GM12872 (cell line): ENCODE measurements around the gene FCER1A.

ENCODE experiments used
- CTCF ChIP-seq: IDR thresholded peaks from 3 replicates; pipeline ENCODE4 v1.5.1; 2011; ENCODE audit warnings: low read depth, mild to moderate bottlenecking, low read length, moderate library complexity; ENCODE audit not compliant: insufficient read depth

Gene FCER1A

GRCh38 chr1:159302095-159302494 is at the start of gene FCER1A:
Gene FCER1A (plus strand): TSS chr1:159302336. CDS start chr1:159302365, 29 bp downstream.
- no peak for TF ChIP-seq CTCF

GRCh38 chr1:159261311-159261710 is 40.8 kb upstream of the FCER1A start:
- no peak for TF ChIP-seq CTCF

GRCh38 chr1:159261721-159262494 is 40.2 kb upstream of the FCER1A start:
- TF ChIP-seq CTCF: no peak

- no peak for TF ChIP-seq CTCF
Observed at GRCh38 chr1:159266832-159267231, 35.3 kb upstream of the FCER1A start.

GRCh38 chr1:159274631-159275030 is 27.5 kb upstream of the FCER1A start:
- TF ChIP-seq CTCF: no peak

- no peak for TF ChIP-seq CTCF
Observed at GRCh38 chr1:159275891-159276290, 26.2 kb upstream of the FCER1A start.

GRCh38 chr1:159279773-159280172 is 22.4 kb upstream of the FCER1A start:
- no peak for TF ChIP-seq CTCF
